Right cardiac atrium (tissue), 5 donors: ENCODE measurements around the gene SLC25A17. TPM values are rescaled to one million over a fixed set of nuclear protein-coding genes. Genes with fewer than 3 reads are reported as not detected.
A peak's percentile ranks its signal among the peaks of the same experiment; 100 is the strongest.

Experiments used
- ATAC-seq, 2 donors: fragments of 200-7000 bp; cut with Tn5 transposase; one replicate each; pipeline versions ENCODE4 v1.8.0 to v1.9.1; 2020; ENCODE audit warnings: moderate library complexity in 2 of 2, mild to moderate bottlenecking in 1 of 2
- DNase-seq, 3 donors: peaks; one replicate each; pipeline ENCODE4 v3.0.0-alpha.2; 2020
- H3K27ac ChIP-seq: one replicate; pipeline ENCODE4 v1.5.1; 2013; ENCODE audit warnings: mild to moderate bottlenecking, low read length, control low read depth, moderate library complexity
- H3K27me3 ChIP-seq: one replicate; pipeline ENCODE4 v1.6.1; 2013; ENCODE audit not compliant: control insufficient read depth, insufficient read depth
- H3K4me1 ChIP-seq: one replicate; pipeline ENCODE4 v1.6.1; 2013; ENCODE audit warnings: low read length; ENCODE audit not compliant: control insufficient read depth, insufficient read depth
- H3K4me3 ChIP-seq: one replicate; pipeline ENCODE4 v1.5.1; 2013; ENCODE audit warnings: low read length, control low read depth
- H3K9me3 ChIP-seq: one replicate; pipeline ENCODE4 v1.6.1; 2013; ENCODE audit warnings: low read length; ENCODE audit not compliant: control insufficient read depth
- WGBS: extraction: QIAGEN DNeasy Blood & Tissue Kit; methylation state at CpG from one replicate; pipeline ENCODE4 v1.1.7; 2013; 5-methylcytosine and 5-hydroxymethylcytosine counted together
- intact Hi-C, 4 donors: fragments of 100-400 bp; cut with DNase I; formaldehyde crosslinking; loops; one replicate each; pipeline versions ENCODE4 v1.11.0 to v1.14.0; 2022 to 2023
- polyA plus RNA-seq: library from polyadenylated mRNA; stranded (reverse); fragments of 200-250 nt; gene quantifications from one replicate; pipeline ENCODE4 v1.2.3, GENCODE V29; 2013
- total RNA-seq, 4 donors: library from RNA; stranded (reverse); fragmentation: NEBNext Ultra II Directional; extraction: Animal tissue kit (Norgen Biotek cat#: 25700); gene quantifications; one replicate each; pipeline ENCODE4 v1.2.1, GENCODE V29; 2021
- donor health status: healthy with polysubstance abuse.
- donor health status: DM: no; HTN: yes; CAD: no.
- donor health status: DM: no; HTN: no; CAD: no.
- donor health status: DM: no; HTN: yes; CAD: no; lungs with severe emphysema.
- donor health status: DM: yes; HTN: yes; CAD: no.

Gene SLC25A17
- total and polyA plus RNA-seq, 5 donors: 3.7 to 7.5 (median 4.7) TPM

DNA sequence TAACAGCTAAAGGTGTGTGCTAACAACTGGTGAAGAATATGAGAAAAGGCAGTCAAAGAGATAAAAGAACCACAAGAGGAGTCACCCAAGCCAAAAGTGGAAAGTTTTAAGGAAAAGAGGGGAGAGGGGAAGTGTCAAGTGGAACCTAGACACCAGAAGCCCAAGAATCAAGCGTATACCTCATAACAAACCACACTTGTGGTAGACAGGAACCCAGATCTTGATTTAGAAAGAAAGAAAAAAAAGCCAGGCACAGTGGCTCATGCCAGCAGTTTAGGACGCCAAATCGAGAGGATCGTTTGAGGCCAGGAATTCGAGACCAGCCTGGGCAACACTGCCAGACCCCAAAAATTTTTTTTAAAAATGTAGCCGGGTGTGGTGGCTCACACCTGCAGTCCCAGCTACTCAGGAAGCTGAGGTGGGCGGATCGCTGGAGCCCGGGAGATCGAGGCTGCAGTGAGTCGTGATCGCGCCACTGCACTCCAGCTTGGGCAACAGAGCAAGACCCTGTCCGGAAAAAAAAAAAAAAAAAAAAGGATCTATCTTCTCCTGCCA lies 877 bp downstream of the SLC25A17 start:
- H3K27me3 ChIP-seq: no peaks in the 10 kb centered on the region
- no peak overlapping the region for H3K27ac ChIP-seq
- H3K4me3 ChIP-seq: peak overlapping the region; percentile 96
- no peaks in the 10 kb centered on the region for H3K9me3 ChIP-seq
- ATAC-seq: no peak
- peaks cover 5% of the 10 kb centered on the region for H3K4me1 ChIP-seq
- 36% methylated on average over 14 of the region's 14 CpGs for WGBS
- intact Hi-C loops: no loop called here
- DNase-seq: peak in 2 of 3 donors; percentile 14 to 47

DNA sequence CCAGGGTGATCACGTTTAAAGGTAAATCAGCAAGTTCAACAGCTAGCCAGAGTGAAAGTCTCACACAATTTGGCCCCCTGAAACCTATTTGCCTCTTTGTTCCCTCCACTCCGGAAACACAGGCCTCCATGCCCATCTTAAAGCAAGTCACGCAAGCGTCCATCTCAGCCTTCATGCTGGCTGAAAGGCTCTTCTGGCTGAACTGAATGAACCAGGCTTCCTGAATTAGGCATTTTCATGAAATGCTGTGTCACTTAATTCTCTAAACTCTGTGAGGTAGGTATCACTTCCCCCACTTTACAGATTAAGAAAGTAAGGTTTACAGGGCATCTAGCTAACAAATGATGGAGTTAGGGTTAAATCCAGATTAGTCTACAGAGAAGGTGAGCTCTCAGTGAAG lies 1.4 kb downstream of the SLC25A17 start:
- Histone ChIP-seq H3K4me3 (no peak overlapping the region), H3K27ac (no peak overlapping the region), H3K9me3 (no peaks in the 10 kb centered on the region), H3K4me1 (peaks cover 5% of the 10 kb centered on the region), H3K27me3 (no peaks in the 10 kb centered on the region)
- no peak for DNase-seq
- no peak for ATAC-seq
- intact Hi-C loops: no loop called here
- 90% methylated on average over 4 of the region's 4 CpGs for WGBS

DNA sequence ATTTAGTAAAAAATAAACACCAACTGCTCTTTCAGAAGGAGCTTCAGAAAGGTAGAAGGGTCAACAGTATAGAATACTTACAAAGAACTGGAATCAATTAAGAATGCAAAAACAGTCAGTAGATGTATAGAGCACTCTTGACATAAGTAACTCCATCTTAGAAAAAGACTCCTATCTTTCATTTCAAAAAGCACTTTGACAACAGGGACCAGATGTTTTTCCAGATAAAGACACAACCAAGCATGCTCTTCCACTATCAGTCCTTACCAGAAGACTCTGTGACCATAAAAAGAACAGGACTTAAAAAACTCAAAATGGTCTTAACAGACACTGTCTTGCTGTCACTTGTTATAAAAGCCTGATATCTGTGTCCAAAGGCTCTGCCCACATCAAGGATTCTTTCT lies 5.2 kb downstream of the SLC25A17 start:
- H3K27ac ChIP-seq: no peak overlapping the region
- H3K9me3 ChIP-seq: no peaks in the 10 kb centered on the region
- no peak overlapping the region for H3K4me3 ChIP-seq
- H3K4me1 ChIP-seq: peaks cover 5% of the 10 kb centered on the region
- DNase-seq (no peak), ATAC-seq (no peak)
- intact Hi-C loops: no loop called here
- no peaks in the 10 kb centered on the region for H3K27me3 ChIP-seq

DNA sequence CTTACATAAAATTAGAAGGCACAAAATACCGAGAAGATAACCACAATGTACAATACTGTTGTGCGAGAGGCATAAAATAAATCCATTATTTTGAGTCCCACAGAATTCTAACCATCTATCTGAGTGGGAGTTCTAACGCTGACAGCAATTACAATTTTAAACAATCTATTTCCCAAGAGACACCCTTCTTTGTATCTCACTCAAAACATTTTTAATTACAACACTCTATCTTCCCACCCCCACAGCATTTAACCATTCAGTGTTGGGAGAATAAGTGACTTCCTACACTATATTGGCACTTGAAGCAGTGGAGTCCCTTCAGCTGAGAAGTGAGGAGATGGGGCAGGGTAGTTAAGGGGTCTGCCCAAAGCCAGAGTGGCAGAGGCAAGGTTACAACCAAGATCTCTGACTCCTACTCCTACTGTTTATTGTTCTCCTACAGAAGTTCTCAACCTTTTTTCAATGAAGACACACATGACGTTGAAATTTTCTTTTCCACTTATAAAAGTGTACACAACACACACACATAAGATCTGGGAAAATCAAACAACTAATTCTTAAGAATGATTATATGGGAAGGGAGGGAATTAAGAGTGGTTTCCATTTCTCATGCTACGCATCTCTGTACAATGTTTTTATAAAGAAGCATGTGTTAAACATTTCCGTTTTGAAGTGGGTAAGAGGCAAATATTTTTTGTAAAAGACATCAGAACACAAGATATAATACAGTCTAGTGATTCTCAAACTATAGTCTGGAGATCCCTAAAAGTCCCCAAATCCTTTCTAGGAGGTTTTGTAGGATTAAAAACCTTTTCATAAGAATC lies 10.9 kb downstream of the SLC25A17 start:
- no peaks in the 10 kb centered on the region for H3K27me3 ChIP-seq
- ATAC-seq: no peak
- peaks cover 2% of the 10 kb centered on the region for H3K4me1 ChIP-seq
- intact Hi-C loops: no loop called here
- no peak for DNase-seq
- H3K27ac ChIP-seq: no peak overlapping the region
- no peaks in the 10 kb centered on the region for H3K9me3 ChIP-seq
- 57% methylated on average over 6 of the region's 6 CpGs for WGBS
- H3K4me3 ChIP-seq: no peak overlapping the region

DNA sequence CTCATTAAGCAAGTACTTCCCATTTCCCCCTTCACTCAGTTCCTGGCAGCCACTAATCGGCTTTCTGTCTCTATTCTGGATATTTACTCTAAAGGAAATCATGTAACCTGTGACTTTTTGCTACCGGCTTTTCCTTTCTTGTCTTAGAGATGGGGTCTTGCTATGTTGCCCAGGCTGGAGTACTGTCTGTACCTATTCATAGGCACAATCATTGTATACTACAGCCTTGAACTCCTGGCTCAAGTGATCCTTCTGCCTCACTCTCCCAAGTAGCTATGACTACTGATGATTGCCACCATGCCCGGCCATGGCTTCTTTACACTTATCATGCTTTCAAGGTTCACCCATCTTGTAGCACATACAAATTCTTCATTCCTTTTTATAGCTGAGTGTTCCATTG lies 12.4 kb downstream of the SLC25A17 start:
- ATAC-seq (no peak), DNase-seq (no peak)
- 72% methylated on average over 3 of the region's 3 CpGs for WGBS

DNA sequence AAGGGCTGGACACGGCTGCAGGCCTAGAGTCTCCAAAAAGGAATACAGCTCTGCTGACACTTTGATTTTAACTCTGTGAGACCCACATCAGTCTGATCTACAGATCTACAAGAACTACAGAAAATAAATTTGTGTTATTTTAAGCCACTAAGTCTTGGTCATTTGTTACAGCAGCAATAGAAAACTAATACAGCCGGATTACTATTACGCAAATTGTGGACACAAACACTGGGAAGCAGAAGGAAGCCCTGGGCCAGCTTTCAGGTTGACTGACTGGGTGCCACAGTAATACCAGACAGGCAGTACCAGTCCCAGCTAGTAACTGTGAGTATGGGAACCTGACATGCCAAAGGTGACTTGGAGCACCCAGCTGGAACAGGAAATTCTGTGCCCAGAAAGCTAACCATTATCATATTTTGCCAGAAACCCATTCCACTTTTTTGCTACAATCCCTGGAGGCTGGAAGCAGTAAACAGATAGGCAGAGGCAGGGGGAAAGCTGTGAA lies 13.4 kb downstream of the SLC25A17 start:
- 87% methylated on average over 3 of the region's 3 CpGs for WGBS
- Histone ChIP-seq H3K27me3 (no peaks in the 10 kb centered on the region), H3K4me1 (peaks cover 2% of the 10 kb centered on the region), H3K27ac (no peak overlapping the region), H3K9me3 (no peaks in the 10 kb centered on the region), H3K4me3 (no peak overlapping the region)
- DNase-seq: no peak
- intact Hi-C loops: no loop called here
- no peak for ATAC-seq

More for the DNA sequence above, 12.4 kb downstream of the SLC25A17 start:
- Histone ChIP-seq H3K4me3 (no peak overlapping the region), H3K27me3 (no peaks in the 10 kb centered on the region), H3K9me3 (no peaks in the 10 kb centered on the region), H3K27ac (no peak overlapping the region), H3K4me1 (peaks cover 2% of the 10 kb centered on the region)
- intact Hi-C loops: no loop called here

DNA sequence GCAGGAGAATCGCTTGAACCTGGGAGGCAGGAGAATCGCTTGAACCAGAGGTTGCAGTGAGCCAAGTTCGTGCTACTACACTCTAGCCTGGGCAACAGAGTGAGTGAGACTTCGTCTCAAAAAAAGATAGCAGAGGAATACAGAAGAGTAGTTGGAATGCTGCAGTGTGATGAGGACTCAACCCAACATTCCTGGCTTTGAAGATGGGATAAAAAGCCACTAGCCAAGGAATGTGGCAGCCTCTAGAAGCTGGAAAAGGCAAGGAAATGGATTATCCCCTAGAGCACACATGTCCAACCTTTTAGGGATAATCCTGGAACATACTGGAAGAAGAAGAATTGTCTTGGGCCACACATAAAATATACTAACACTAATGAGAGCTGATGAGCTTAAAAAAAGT lies 13.9 kb downstream of the SLC25A17 start:
- DNase-seq (no peak), ATAC-seq (no peak)
- intact Hi-C loops: no loop called here
- H3K27ac ChIP-seq: no peak overlapping the region
- no peaks in the 10 kb centered on the region for H3K27me3 ChIP-seq
- H3K4me3 ChIP-seq: no peak overlapping the region
- H3K4me1 ChIP-seq: peaks cover 2% of the 10 kb centered on the region
- no peaks in the 10 kb centered on the region for H3K9me3 ChIP-seq
- WGBS: 72% methylated on average over 4 of the region's 4 CpGs

DNA sequence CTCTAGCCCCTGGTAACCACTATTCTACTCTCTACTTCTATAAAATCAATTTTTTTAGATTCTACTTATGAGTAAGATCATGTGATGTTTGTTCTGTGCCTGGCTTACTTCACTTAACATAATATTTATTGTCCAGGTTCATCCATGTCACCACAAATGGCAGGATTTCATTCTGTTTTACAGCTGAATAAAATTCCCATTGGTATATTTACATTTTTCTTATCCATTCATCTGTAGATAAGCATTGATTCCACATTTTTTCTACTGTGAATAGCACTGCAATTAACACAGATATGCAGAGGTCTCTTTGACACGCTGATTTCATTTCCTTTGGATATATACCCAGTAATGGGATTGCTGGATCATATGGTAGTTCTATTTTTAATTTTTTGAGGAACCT lies 15.8 kb downstream of the SLC25A17 start:
- Histone ChIP-seq H3K4me3 (no peak overlapping the region), H3K27me3 (no peaks in the 10 kb centered on the region), H3K9me3 (no peaks in the 10 kb centered on the region), H3K27ac (no peak overlapping the region), H3K4me1 (peaks cover 2% of the 10 kb centered on the region)
- intact Hi-C loops: no loop called here
- whole genome bisulfite sequencing: 78% methylated on average over 1 of the region's 1 CpG
- DNase-seq: no peak
- ATAC-seq: no peak

DNA sequence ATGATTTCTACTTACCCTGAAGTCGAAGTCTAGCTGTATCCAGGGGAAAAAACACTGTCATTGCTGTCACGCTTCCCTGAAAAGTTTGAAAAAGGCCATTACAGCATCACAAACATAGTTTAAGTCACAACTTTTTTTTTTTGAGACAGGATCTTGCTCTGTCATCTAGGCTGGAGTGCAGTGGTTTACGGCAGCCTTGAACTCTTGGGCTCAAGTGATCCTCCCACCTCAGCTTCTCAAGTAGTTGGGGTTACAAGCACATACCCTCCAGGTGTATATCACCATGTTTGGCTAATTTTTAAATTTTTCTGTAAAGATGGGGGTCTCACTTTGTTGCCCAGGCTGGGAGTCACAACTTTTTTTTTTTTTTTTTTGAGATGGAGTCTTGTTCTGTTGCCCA lies 20.1 kb downstream of the SLC25A17 start:
- H3K9me3 ChIP-seq: no peaks in the 10 kb centered on the region
- ATAC-seq (no peak), DNase-seq (no peak)
- intact Hi-C loops: no loop called here
- no peak overlapping the region for H3K27ac ChIP-seq
- 97% methylated on average over 3 of the region's 3 CpGs for WGBS
- H3K4me3 ChIP-seq: no peak overlapping the region
- peaks cover 2% of the 10 kb centered on the region for H3K4me1 ChIP-seq
- H3K27me3 ChIP-seq: no peaks in the 10 kb centered on the region

DNA sequence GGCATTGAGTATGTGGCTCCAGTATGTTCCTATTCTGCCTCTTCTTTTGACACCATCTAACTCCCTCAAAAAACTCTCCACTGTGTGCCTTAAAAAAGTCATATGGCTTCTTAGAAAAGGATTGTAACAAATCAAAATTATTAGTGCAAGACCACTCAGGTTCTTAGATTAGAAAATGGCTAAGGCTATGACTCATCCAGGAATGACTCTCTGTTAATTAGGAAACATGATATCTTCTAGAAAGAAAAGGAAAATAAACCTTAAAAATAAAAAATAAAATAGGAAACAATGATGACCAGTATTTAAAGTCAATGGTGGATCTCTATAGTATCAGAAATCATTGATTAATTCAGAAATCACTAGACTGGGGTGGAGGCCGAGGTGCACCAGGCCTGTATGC lies 21.7 kb downstream of the SLC25A17 start:
- H3K27ac ChIP-seq: no peak overlapping the region
- no peak for DNase-seq
- ATAC-seq: no peak
- no peaks in the 10 kb centered on the region for H3K27me3 ChIP-seq
- 98% methylated on average over 1 of the region's 1 CpG for WGBS
- no peaks in the 10 kb centered on the region for H3K9me3 ChIP-seq
- H3K4me1 ChIP-seq: peaks cover 2% of the 10 kb centered on the region
- H3K4me3 ChIP-seq: no peak overlapping the region
- intact Hi-C loops: no loop called here

DNA sequence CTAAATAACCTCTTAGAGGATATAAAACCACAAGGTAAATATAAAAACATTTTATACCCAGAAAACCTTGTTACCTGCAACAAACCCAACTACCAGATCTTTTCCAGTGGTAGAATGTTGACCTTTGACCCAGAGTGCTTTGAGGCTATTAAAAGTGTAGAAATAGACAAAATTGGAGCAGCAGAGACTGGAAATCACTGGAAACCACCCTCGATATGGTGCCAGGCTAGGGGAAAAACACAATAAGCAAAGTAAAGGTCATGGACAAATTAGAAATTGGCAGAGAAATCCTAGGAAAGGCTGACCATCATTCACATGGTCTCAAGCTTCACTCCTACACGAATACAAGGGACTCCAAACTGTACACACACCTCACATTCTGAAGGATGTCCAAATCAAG lies 26.7 kb downstream of the SLC25A17 start:
- intact Hi-C loops: no loop called here
- Histone ChIP-seq H3K4me3 (no peak overlapping the region), H3K27me3 (no peaks in the 10 kb centered on the region), H3K9me3 (no peaks in the 10 kb centered on the region), H3K4me1 (no peaks in the 10 kb centered on the region), H3K27ac (no peak overlapping the region)
- no peak for ATAC-seq
- 84% methylated on average over 2 of the region's 2 CpGs for WGBS
- DNase-seq: no peak
